GM23338 (cell line): ENCODE results near the gene SBNO1. TPM values are rescaled to one million over a fixed set of nuclear protein-coding genes. Genes with fewer than 3 reads are reported as not detected.

Experiments
- ETS1 ChIP-seq: IDR thresholded peaks from 2 replicates; pipeline ENCODE4 v1.6.1; 2016; ENCODE audit warnings: antibody characterized with exemption
- EZH2phosphoT487 ChIP-seq: fragments of 200-600 bp; sonication (generic); IDR thresholded peaks from one replicate; pipeline ENCODE4 v1.8.1; 2018; ENCODE audit warnings: antibody characterized with exemption; ENCODE audit not compliant: unreplicated experiment
- POLR2AphosphoS5 ChIP-seq: IDR thresholded peaks from 2 replicates; pipeline ENCODE4 v1.6.1; 2016; ENCODE audit warnings: antibody characterized with exemption, low read depth
- REST ChIP-seq: IDR thresholded peaks from one replicate; pipeline ENCODE4 v1.6.1; 2018; ENCODE audit warnings: antibody characterized with exemption; ENCODE audit not compliant: unreplicated experiment
- STAT1 ChIP-seq: IDR thresholded peaks from one replicate; pipeline ENCODE4 v1.6.1; 2016; ENCODE audit warnings: antibody characterized with exemption; ENCODE audit not compliant: unreplicated experiment
- polyA plus RNA-seq: library from polyadenylated mRNA; unstranded; fragments of >200 nt; fragmentation: Nextera tagmentation; extraction: Ambion mirVana; gene quantifications from 2 replicates; pipeline ENCODE4 v1.2.1, GENCODE V29; 2016
- total RNA-seq: library from RNA; depleted of rRNA; stranded (reverse); fragments of >200 nt; shearing (Covaris generic); gene quantifications from 2 replicates; pipeline ENCODE4 v1.2.3, GENCODE V29; 2014
- TF ChIP-seq, protein P1 (sequence below): fragments of 250-450 bp; sonication (Bioruptor Pico); IDR thresholded peaks from 2 replicates; pipeline ENCODE4 v1.5.0; 2020; ENCODE audit warnings: mild to moderate bottlenecking, moderate library complexity

The SBNO1 gene
- total and polyA plus RNA-seq, 2 experiments from 2014 or later: 34.9 to 49.5 TPM

DNA sequence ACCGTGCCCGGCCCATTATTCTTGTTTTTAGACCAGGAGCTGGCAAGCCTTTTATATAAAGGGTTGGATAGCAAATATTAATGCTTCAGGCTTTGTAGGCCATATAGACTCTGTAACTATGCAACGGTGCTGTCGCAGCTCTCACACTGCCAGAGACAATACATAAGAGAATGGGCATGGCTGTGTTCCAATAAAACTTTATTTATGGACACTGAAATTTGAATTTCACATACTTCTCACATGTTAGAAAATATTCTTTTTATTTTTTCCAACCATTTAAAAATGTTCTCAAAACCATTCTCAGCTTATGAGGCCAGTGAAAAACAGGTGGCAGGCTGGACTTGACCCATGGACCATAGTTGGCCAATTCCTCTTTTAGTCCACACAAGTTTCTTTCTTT lies 80.0 kb downstream of the SBNO1 start (continued):
- TF ChIP-seq, protein P1, sequence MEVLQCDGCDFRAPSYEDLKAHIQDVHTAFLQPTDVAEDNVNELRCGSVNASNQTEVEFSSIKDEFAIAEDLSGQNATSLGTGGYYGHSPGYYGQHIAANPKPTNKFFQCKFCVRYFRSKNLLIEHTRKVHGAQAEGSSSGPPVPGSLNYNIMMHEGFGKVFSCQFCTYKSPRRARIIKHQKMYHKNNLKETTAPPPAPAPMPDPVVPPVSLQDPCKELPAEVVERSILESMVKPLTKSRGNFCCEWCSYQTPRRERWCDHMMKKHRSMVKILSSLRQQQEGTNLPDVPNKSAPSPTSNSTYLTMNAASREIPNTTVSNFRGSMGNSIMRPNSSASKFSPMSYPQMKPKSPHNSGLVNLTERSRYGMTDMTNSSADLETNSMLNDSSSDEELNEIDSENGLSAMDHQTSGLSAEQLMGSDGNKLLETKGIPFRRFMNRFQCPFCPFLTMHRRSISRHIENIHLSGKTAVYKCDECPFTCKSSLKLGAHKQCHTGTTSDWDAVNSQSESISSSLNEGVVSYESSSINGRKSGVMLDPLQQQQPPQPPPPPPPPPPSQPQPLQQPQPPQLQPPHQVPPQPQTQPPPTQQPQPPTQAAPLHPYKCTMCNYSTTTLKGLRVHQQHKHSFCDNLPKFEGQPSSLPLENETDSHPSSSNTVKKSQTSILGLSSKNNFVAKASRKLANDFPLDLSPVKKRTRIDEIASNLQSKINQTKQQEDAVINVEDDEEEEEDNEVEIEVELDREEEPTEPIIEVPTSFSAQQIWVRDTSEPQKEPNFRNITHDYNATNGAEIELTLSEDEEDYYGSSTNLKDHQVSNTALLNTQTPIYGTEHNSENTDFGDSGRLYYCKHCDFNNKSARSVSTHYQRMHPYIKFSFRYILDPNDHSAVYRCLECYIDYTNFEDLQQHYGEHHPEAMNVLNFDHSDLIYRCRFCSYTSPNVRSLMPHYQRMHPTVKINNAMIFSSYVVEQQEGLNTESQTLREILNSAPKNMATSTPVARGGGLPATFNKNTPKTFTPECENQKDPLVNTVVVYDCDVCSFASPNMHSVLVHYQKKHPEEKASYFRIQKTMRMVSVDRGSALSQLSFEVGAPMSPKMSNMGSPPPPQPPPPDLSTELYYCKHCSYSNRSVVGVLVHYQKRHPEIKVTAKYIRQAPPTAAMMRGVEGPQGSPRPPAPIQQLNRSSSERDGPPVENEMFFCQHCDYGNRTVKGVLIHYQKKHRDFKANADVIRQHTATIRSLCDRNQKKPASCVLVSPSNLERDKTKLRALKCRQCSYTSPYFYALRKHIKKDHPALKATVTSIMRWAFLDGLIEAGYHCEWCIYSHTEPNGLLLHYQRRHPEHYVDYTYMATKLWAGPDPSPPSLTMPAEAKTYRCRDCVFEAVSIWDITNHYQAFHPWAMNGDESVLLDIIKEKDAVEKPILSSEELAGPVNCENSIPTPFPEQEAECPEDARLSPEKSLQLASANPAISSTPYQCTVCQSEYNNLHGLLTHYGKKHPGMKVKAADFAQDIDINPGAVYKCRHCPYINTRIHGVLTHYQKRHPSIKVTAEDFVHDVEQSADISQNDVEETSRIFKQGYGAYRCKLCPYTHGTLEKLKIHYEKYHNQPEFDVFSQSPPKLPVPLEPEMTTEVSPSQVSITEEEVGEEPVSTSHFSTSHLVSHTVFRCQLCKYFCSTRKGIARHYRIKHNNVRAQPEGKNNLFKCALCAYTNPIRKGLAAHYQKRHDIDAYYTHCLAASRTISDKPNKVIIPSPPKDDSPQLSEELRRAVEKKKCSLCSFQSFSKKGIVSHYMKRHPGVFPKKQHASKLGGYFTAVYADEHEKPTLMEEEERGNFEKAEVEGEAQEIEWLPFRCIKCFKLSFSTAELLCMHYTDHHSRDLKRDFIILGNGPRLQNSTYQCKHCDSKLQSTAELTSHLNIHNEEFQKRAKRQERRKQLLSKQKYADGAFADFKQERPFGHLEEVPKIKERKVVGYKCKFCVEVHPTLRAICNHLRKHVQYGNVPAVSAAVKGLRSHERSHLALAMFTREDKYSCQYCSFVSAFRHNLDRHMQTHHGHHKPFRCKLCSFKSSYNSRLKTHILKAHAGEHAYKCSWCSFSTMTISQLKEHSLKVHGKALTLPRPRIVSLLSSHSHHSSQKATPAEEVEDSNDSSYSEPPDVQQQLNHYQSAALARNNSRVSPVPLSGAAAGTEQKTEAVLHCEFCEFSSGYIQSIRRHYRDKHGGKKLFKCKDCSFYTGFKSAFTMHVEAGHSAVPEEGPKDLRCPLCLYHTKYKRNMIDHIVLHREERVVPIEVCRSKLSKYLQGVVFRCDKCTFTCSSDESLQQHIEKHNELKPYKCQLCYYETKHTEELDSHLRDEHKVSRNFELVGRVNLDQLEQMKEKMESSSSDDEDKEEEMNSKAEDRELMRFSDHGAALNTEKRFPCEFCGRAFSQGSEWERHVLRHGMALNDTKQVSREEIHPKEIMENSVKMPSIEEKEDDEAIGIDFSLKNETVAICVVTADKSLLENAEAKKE (CRISPR knock-in tag): no peak
- no peak for TF ChIP-seq POLR2AphosphoS5
- TF ChIP-seq REST: no peak
- TF ChIP-seq EZH2phosphoT487: no peak
- no peak for TF ChIP-seq ETS1
- no peak for TF ChIP-seq STAT1
